Activated T-helper 1 cell treated with Interleukin-2 at 50 U/mL for 16 hours (primary cell): ENCODE data around the gene KPNA1.

Experiments used
- DNase-seq: peaks from one replicate; pipeline ENCODE4 v3.0.0-alpha.2; 2020; ENCODE audit warnings: low read depth

The KPNA1 gene

GRCh38 chr3:122514123-122515019 lies at the start of gene KPNA1:
Gene KPNA1, minus strand, starts transcription at chr3:122514939. Its CDS starts 18,374 bp downstream, at chr3:122496565.
- DNase-seq: peak; percentile 81

- DNase-seq: peak; percentile 59
Measured at GRCh38 chr3:122564155-122564912, 49.6 kb upstream of the KPNA1 start, which contains the start of the genes DTX3L and PARP9. Gene DTX3L, plus strand, starts transcription at chr3:122564338. Its CDS starts 89 bp downstream, at chr3:122564427. Gene PARP9, minus strand, starts transcription at chr3:122564300. Its CDS starts 4,680 bp downstream, at chr3:122559620.

GRCh38 chr3:122563717-122564025 lies 48.9 kb upstream of the KPNA1 start:
- DNase-seq: no peak

DNA sequence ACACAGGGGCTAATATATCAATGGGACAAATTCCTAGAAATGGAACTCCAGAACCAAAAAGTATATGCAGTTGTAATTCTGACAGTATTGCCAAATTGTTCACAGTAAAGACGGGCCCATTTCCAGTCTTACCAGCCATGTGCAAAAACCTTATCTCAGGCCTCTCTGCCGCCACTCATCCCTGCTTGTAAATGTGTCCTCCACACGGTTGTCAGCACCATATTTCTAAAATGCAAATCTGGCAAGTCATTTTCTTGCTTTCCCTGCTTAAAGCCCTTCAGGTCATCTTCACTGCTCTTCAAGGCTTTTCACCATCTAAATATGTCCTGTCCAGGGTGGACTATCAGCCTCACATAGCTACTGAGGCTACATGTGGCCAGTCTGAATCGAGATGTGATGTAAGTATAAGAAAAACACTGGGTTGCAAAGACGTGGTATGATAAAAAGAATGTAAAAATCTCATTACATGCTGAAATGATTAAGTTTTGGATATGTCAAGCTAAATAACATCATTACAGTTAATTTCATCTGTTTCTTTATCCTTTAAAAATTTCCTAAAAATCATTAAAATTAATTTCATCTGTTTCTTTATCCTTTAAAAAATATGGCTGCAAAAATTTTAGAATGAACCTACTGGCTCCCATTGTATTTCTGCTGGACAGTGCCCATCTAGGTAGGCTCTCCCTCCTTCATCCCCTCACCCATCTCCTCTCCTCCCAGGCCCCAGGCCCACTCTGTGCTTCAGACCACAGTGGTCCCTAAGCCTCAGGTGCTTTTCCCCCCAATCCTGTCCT lies 48.4 kb upstream of the KPNA1 start:
- DNase-seq: no peak

DNA sequence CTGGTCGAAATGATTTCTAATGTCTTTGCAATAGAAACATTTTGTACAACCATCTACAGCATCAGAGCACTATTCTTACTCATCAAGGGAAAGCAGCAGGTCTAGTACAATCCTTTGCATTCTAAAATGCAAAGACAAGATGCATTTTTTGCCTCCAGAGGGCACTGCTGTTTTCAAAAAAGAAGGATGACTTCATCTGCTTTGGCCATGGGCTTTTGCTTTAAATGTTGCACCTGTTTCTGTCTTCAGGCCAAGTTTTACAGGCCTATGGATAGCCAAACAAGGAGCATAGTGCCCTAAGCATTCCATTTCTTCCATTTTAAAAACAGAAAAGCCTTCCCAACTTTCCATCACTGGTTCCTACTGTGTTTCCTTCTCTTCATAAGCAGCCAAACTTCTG lies 45.9 kb upstream of the KPNA1 start:
- peak; percentile 15 for DNase-seq

GRCh38 chr3:122559906-122560305 lies 45.2 kb upstream of the KPNA1 start:
- DNase-seq: no peak

DNA sequence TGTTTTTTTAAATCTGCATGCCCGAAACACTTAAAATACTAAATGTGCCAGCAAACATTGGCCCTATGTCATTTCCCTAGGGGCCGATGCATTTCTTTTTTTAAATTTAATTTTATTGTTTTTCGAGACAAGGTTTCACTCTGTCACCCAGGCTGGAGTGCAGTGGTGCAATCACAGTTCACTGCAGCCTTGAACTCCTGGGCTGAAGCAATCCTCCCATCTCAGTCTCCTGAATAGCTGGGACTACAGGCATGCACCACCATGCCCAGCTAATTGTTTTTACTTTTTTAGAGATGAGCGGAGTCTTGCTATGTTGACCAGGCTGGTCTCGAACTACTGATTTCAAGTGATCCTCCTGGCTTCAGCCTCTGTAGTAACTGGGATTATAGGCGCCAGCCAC lies 43.9 kb upstream of the KPNA1 start:
- no peak for DNase-seq

- DNase-seq: no peak
Measured at GRCh38 chr3:122557356-122557755, 42.6 kb upstream of the KPNA1 start.

GRCh38 chr3:122555275-122556071 lies 40.7 kb upstream of the KPNA1 start:
- DNase-seq: no peak

GRCh38 chr3:122553171-122553570 lies 38.4 kb upstream of the KPNA1 start:
- no peak for DNase-seq

- DNase-seq: no peak
Measured at GRCh38 chr3:122548619-122549018, 33.9 kb upstream of the KPNA1 start.

DNA sequence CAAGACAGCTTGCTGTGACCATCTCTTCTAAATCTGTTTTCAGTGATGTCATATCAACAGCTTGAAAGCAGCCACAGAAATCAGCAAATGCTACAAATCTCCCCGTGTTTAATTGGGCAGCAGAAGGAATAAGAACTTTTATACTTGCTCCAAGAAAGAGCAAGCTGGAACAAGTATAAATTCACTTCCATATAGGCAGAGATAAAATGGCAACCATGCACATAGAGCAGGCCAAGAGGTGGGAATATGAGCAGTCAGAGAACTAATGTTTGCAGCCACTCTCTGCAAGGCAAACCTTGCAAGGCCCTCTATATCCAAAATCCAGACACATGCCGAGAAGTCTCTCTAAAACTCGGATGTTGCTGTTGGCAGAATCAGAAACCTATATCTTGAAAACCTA lies 33.3 kb upstream of the KPNA1 start:
- DNase-seq: no peak

DNA sequence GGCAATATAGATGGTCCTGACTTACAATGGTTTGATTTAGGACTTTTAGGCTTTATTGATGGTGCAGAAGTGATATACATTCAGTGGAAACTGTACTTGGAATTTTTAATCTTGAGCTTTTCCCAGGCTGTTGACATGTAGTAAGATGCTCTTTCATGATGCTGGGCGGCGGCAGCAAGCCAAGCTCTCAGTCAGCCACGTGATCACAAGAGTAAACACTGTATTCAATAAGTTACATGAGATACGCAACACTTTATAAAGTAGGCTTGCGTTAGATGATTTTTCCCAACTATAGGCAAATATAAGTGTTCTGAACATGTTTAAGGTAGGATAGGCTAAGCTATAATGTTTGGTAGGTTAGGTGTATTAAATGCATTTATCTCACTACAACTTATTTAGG lies 31.4 kb upstream of the KPNA1 start:
- no peak for DNase-seq

DNA sequence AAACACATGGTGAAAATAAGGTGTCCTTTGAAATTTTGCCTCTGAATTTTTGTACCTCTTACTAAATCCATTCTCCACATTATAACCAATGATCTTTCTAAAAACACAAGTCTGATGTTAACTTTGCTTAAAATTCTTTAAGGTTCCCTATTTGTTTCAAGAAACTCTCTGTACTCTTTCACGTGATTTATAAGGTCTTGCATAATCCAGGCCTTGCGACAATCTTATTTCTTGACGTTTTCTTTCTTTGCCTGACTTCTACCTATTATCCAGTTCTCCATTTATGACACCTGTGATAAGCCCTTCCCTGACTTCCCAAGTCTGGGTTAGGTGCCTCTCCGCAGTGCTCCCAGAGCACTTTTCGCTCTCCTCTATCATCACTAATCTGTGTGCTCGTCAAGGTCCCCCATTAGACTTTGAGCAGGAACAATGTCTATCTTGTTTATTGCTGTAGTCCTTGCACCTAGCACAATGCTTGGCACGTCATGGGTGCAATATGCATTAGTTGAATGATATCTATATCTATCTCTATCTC lies 24.3 kb upstream of the KPNA1 start:
- no peak for DNase-seq

- DNase-seq: no peak
Measured at GRCh38 chr3:122536632-122537001, 21.9 kb upstream of the KPNA1 start.

GRCh38 chr3:122535964-122536631 lies 21.4 kb upstream of the KPNA1 start:
- no peak for DNase-seq

GRCh38 chr3:122533931-122534334 lies 19.2 kb upstream of the KPNA1 start:
- DNase-seq: no peak

GRCh38 chr3:122533480-122533879 lies 18.7 kb upstream of the KPNA1 start:
- DNase-seq: no peak

DNA sequence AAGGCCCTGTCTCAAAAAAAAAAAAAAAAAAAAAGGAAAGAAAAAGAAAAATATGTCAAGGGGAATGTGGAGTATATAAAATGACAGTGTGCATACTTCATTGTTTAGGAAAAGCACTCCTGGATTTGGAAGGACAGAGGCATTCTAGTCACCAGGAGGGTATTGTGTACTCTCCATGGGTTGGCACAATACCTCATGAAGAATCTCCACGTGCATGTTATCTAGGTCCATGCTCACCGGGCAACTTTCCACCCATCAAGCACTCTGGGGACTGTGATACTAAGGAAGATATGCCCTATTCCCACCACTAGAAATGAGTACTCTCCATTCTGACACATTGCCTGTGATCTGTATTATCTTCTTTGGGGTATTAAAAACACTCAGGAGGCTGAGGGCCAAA lies 15.4 kb upstream of the KPNA1 start:
- DNase-seq: no peak

- DNase-seq: no peak
Measured at GRCh38 chr3:122523317-122523716, 8.6 kb upstream of the KPNA1 start.

- DNase-seq: no peak
Measured at GRCh38 chr3:122520861-122521260, 6.1 kb upstream of the KPNA1 start.
